Effector memory CD4-positive, alpha-beta T cell (primary cell): ENCODE data around the gene ATG2B.

Experiments
- DNase-seq, 3 donors: peaks; one replicate each; pipeline ENCODE4 v3.0.0-alpha.2; 2020
- H3K27ac ChIP-seq: 2 replicates; pipeline ENCODE4 v1.7.0; 2013; ENCODE audit warnings: mild to moderate bottlenecking, low read length, moderate library complexity; ENCODE audit not compliant: insufficient read depth, poor library complexity, severe bottlenecking
- H3K27me3 ChIP-seq: replicated peaks from 2 replicates; pipeline ENCODE4 v1.7.0; 2013; ENCODE audit warnings: mild to moderate bottlenecking, low read length; ENCODE audit not compliant: insufficient read depth, control insufficient read depth, poor library complexity, severe bottlenecking
- H3K36me3 ChIP-seq: 2 replicates; pipeline ENCODE4 v1.7.0; 2013; ENCODE audit warnings: mild to moderate bottlenecking, low read length, moderate library complexity; ENCODE audit not compliant: control insufficient read depth, insufficient read depth
- H3K4me1 ChIP-seq: 2 replicates; pipeline ENCODE4 v1.7.0; 2013; ENCODE audit warnings: low read length, mild to moderate bottlenecking; ENCODE audit not compliant: control insufficient read depth, insufficient read depth, poor library complexity, severe bottlenecking
- H3K4me3 ChIP-seq: 2 replicates; pipeline ENCODE4 v1.7.0; 2013; ENCODE audit warnings: low read length, low read depth, mild to moderate bottlenecking; ENCODE audit not compliant: insufficient read depth, poor library complexity, severe bottlenecking
- H3K9me3 ChIP-seq: 2 replicates; pipeline ENCODE4 v1.7.0; 2013; ENCODE audit warnings: mild to moderate bottlenecking, low read length, moderate library complexity; ENCODE audit not compliant: control insufficient read depth

Gene ATG2B

DNA sequence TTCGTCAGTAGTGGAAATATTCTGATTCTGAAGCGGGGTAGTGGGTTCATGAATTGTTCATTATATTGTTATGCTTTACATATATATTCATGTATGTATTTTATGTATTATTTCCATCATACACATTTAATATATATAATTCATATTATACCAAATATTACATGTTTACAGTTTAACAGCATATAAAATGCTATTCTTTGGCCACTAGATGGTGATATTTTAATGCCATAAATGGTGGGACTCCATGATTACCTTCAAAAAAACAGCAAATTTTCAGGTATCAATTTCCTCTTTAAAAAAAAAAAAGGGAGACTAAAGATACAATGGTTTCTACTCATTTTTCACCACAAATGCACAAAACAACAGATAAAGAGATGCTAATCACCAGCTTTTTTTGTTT is 66.1 kb downstream of the ATG2B start:
- no peak for DNase-seq

DNA sequence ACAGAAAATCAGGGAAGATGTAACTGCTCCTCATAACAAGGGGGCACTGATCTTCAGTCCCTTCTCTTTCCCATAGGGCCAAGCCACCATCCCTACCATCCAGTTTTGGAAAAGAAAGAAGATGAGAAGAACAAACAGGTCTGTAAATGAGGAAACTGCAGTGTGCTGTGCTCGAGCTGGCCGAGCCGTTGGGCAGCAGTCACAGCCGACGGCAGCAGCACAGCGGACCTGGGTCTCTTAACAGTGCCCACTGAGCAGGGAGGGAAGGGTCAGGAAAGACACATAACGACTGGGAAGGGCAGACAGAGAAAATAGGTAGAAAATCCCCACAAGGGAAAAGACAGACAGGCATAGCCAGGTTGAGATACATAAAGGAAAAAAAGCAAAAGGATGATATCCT is 68.9 kb downstream of the ATG2B start:
- no peaks in the 10 kb centered on the region for H3K9me3 ChIP-seq
- H3K4me1 ChIP-seq: no peaks in the 10 kb centered on the region
- peaks cover 28% of the 10 kb centered on the region for H3K36me3 ChIP-seq
- no peak for DNase-seq
- no peak overlapping the region for H3K4me3 ChIP-seq
- no peaks in the 10 kb centered on the region for H3K27me3 ChIP-seq
- no peak overlapping the region for H3K27ac ChIP-seq

More for the DNA sequence above, 66.1 kb downstream of the ATG2B start:
- no peaks in the 10 kb centered on the region for H3K4me1 ChIP-seq
- no peak overlapping the region for H3K4me3 ChIP-seq
- H3K27ac ChIP-seq: no peak overlapping the region
- H3K27me3 ChIP-seq: no peaks in the 10 kb centered on the region
- no peaks in the 10 kb centered on the region for H3K9me3 ChIP-seq
- H3K36me3 ChIP-seq: peaks cover 24% of the 10 kb centered on the region

DNA sequence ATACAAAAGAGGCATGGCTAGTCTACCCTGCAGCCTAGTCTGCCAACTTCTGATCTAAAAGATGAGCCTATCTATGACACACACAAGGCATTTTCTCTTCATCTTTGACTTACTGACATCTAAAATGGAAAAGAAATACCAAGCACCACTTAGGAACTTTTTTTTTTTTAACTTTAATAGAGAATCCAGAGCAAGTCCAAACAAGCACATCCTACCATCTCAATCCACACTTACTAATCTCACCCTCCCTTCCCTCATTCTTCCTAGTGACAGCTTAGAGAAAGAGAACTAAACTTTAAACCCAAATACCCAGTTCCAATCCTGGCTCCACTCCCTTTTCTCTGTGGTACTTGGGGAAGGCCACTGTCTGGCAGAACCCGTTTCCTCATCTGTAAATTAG is 75.3 kb downstream of the ATG2B start:
- H3K36me3 ChIP-seq: peaks cover 33% of the 10 kb centered on the region
- no peaks in the 10 kb centered on the region for H3K4me1 ChIP-seq
- no peak overlapping the region for H3K27ac ChIP-seq
- H3K4me3 ChIP-seq: no peak overlapping the region
- DNase-seq: no peak
- no peaks in the 10 kb centered on the region for H3K9me3 ChIP-seq
- H3K27me3 ChIP-seq: no peaks in the 10 kb centered on the region

DNA sequence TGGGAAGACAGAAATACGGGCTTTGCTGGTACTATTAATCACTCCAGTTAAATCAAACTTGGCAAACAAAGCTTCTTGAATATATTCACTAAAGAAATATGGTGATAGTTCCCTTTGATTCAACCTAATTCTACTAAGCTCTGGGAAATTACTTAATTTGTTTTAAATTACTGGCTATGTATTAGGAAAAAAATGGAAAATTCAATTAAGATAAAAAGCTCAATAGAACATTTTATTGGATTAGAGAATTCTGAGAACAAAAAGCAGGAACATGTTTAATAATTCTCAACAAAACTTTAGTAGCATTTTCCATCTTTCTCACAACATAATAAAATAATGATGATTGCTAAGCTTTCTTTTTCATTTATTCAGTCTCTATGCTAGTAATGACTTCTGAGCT is 76.9 kb downstream of the ATG2B start:
- no peaks in the 10 kb centered on the region for H3K9me3 ChIP-seq
- no peak overlapping the region for H3K27ac ChIP-seq
- no peak for DNase-seq
- H3K4me1 ChIP-seq: no peaks in the 10 kb centered on the region
- no peak overlapping the region for H3K4me3 ChIP-seq
- H3K27me3 ChIP-seq: no peaks in the 10 kb centered on the region
- H3K36me3 ChIP-seq: peaks cover 29% of the 10 kb centered on the region

DNA sequence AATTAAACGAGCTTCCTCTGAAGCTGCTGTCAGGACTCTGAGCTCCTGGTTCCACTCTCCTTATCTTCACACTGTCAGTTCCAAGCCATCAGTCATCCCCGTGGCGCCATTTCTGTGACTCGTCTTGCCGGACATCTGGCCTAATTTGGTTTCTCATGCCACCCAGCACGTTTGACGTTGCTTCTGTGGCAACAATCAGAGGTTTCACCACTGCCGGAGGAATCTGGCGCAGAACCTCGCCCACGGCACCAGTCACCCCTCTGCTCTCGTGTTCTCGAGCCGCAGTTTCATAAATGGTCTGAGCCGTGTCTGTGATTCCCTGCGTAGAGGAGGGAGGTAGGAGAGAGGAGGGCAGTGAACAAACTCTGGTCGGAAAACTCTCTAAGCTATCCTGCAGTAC is 77.5 kb downstream of the ATG2B start:
- Histone ChIP-seq H3K36me3 (peaks cover 25% of the 10 kb centered on the region), H3K4me3 (no peak overlapping the region), H3K27ac (no peak overlapping the region), H3K9me3 (no peaks in the 10 kb centered on the region), H3K4me1 (no peaks in the 10 kb centered on the region), H3K27me3 (no peaks in the 10 kb centered on the region)
- no peak for DNase-seq

DNA sequence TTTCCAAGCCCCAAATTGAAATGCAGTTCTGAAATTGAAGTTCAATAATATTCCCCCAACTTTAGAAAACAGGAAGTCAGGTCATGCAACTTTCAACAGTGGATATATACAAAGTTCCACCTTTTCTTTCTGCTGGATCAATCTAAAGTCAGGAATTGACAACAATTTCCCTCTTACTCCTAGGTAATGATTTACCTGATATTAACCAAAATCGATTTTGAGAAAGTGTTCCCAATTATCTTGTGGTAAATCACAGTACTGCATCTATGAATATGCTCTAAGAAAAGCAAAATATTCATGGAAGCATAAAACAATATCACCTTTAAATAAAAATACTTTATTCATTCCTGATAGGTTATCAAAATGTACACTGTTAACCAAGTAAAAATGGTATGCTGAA is 78.7 kb downstream of the ATG2B start:
- H3K27me3 ChIP-seq: no peaks in the 10 kb centered on the region
- no peaks in the 10 kb centered on the region for H3K9me3 ChIP-seq
- H3K27ac ChIP-seq: no peak overlapping the region
- peaks cover 17% of the 10 kb centered on the region for H3K36me3 ChIP-seq
- no peaks in the 10 kb centered on the region for H3K4me1 ChIP-seq
- no peak overlapping the region for H3K4me3 ChIP-seq
- no peak for DNase-seq

DNA sequence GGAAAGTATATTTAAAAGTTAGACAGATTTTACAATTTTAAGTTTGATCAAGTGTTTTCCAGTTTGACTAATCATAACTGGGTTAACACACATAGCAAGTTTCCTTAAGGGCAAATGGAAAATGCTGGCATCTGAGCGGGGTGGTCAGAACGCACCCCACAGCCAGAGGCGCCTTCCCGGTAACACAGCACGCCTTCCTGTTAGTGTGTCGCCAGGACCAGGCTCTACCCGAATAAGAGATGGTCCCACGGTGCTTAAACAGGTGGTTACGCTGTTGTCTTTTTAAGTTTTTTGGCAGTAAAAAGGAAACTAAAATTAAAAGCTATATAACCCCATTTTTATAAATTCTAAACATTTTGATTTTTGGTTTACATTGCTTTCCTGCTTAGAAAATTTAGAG is 79.1 kb downstream of the ATG2B start:
- no peak overlapping the region for H3K4me3 ChIP-seq
- peaks cover 12% of the 10 kb centered on the region for H3K36me3 ChIP-seq
- H3K4me1 ChIP-seq: no peaks in the 10 kb centered on the region
- no peaks in the 10 kb centered on the region for H3K27me3 ChIP-seq
- H3K9me3 ChIP-seq: no peaks in the 10 kb centered on the region
- DNase-seq: no peak
- no peak overlapping the region for H3K27ac ChIP-seq

DNA sequence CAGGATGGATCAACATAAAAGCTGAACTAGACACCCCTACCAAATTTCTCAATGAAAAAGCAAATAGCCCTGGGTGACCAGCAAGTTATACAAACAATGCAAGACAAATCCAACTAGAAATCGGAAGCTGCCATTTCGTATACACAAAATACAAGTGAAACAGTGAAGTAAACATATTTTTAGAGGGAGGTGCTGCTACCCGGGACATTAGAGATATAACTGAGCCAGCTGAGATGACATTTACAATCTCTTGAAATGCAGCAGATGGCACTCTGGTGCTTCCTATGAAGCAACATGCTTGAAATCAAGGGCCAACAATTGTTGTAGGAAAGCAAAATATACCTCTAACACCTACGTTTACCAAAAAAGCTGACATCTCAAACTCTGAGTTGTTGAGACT is 81.7 kb downstream of the ATG2B start:
- Histone ChIP-seq H3K36me3 (no peaks in the 10 kb centered on the region), H3K4me3 (no peak overlapping the region), H3K4me1 (no peaks in the 10 kb centered on the region), H3K27me3 (no peaks in the 10 kb centered on the region), H3K27ac (no peak overlapping the region), H3K9me3 (peaks cover 11% of the 10 kb centered on the region)
- no peak for DNase-seq

DNA sequence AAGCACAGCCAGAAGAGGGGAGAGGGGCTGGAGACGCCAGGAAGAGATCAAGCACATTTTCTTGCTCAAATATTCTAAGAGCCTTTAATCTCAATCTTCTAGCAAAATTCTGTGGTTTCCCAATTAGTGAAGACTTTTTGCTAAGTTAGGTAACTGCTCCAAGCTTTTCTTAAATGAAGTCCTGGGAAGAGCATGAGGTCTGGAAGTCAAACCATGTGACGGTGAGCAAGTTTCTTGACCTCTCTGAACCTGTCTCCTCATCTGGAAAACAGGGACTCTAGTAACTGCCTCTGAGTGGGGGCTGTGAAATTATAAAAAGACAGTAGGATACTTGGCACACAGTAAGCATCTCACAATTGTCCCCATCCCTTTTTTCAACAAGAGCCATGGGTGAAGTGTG is 83.0 kb downstream of the ATG2B start:
- Histone ChIP-seq H3K4me1 (no peaks in the 10 kb centered on the region), H3K4me3 (no peak overlapping the region), H3K27me3 (no peaks in the 10 kb centered on the region), H3K27ac (no peak overlapping the region), H3K36me3 (no peaks in the 10 kb centered on the region), H3K9me3 (peaks cover 11% of the 10 kb centered on the region)
- DNase-seq: no peak

DNA sequence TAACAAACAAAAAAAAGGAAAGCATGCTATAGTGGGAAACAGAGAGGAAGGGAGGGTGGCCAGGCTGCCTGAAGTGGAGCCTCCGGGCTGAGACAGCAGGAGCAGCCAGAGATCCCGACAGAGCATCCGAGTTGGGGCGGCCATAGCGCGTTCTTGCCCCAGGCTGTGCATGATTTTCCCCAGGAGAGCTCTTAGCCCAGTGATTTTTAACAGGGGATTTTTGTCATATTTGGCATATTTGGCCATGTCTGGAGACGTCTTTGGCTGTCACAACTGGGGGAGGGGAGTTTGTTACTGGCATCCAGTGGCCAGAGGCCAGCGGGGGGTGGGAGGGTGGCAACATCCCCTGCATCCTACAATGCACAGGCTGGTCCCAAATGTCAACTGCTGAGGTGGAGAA is 83.6 kb downstream of the ATG2B start:
- peaks cover 11% of the 10 kb centered on the region for H3K9me3 ChIP-seq
- no peak overlapping the region for H3K27ac ChIP-seq
- H3K27me3 ChIP-seq: no peaks in the 10 kb centered on the region
- no peak for DNase-seq
- no peak overlapping the region for H3K4me3 ChIP-seq
- no peaks in the 10 kb centered on the region for H3K4me1 ChIP-seq
- H3K36me3 ChIP-seq: no peaks in the 10 kb centered on the region

DNA sequence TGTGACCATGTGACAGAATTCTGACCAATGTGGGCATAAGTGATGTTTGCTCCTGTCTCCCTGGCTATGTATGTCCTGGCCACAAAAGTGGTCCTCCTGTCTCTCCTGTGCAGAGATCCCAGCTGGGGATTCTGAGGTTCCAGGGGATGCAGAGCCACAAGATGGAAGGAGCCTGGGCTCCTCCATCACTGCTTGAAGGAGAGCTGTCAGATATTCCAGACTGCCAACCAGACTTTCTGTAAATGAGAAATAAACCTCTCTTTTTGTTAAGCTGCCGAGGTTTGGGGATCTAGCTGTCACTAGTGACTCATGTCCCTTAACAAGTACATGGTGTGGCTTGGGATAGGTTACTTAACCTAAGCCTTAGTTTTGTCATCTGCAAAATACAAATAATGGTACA is 85.3 kb downstream of the ATG2B start:
- H3K36me3 ChIP-seq: no peaks in the 10 kb centered on the region
- no peaks in the 10 kb centered on the region for H3K27me3 ChIP-seq
- H3K27ac ChIP-seq: no peak overlapping the region
- no peaks in the 10 kb centered on the region for H3K4me1 ChIP-seq
- H3K4me3 ChIP-seq: no peak overlapping the region
- DNase-seq: no peak
- peaks cover 11% of the 10 kb centered on the region for H3K9me3 ChIP-seq
